Left hindlimb (tissue), 1 donor: ENCODE measurements around the gene BHLHE23.

ENCODE experiments used
- DNase-seq: peaks from one replicate; pipeline ENCODE4 v3.0.0-alpha.2; 2018

The BHLHE23 gene

DNA sequence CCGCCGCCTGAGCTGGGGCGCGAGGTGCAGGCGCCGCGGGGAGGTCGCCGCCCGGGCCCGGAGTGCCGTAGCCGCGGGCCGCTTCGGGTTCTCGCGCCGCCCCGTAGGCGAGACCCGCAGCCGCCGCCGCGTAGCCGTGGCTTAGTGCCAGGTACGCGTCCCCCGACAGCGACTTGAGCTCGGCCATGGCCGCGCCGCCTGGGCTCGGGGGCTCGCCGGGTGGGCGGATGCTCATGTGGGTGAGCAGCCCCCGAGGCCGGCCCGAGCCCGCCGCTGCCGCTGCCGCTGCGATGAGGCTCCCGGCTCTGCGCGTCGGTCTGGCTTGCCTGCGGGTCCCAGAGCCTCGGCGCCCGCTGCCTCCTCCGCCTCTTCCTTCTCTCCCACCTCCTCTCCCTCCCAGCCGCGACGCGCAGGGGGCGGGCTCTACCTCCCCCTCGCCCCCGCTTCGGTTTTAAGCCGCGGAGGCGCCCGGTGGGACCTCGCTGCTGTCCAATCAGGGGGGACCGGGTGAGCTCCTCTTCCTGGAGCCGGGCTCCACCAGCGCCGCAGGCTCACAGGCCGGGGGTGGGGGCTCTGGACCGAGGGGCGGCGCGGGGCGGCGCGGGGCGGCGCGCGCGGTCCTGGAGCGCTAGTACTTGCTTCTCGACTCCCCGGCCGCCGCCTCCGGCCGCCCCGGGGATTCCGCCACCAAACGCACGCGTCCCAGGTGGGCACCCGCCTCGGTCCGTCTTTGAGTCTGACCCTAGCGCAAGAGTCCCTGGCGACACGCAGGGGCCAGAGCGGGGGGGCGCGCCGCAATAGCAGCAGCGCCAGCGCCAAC, at the start of gene BHLHE23:
TSS of gene BHLHE23 (minus strand) at position 425 of the 820 bp plus-strand sequence. CDS start at position 235, 190 bp downstream.
- no peak for DNase-seq

DNA sequence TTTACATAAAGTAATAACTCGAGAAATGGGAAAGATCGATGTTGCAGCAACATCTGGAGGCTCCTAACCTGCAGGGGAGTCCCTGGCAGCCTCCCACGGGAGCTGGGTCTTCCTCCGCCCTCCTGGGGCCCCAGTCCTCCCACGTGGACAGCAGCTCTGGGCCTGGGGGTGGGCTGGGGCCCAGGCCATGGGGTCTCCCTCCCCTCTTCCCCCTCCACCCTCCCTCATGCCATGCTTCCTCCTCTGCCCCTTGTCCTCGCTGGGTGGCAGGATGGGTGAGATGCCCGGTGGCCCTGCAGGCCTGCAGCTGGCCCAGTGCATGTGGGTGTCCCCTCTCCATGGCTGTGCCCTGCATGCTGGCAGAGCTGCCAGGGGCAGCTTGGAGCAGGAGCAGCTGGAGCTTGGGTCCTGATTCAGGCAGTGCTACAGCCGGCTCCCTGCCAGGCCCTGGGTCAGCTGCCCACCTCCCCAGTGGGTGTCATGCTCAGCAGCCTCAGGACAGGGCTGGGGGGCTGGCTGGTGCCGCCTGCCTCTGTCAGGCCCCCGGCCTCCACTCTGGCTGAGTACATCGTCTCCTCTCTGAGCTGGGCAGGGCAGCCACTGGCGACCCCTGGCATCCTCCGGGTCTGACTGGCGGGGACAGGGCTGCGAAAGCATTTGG, 48.9 kb upstream of the BHLHE23 start:
- no peak for DNase-seq

DNA sequence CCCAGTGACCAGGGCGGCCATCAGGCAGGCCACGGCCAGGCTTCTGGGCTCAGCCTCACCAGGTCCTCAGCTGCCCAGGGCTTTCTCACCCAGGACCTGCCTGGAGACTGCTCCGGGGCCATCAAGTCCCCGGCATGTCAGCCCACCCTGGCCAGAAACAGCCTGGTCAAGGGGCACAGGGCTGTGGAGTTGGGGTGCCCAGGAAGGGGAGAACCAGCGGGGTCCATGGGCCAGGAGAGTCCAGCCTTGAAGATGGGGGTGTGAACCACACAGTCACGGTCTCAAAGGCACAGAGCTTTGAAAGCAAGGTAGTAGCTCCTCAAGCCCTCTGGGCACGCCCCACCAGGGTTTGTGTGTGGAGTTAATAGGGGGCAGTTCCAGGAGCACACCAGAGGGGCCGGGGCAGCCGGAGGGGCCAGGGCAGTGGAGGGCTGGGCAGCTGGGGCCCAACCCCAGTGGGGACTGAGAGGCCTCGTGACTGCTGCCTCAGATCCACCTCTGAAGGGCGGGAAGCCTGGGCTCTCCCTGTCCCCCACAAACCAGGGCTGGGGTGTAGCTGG, 48.0 kb upstream of the BHLHE23 start:
- no peak for DNase-seq

- no peak for DNase-seq
Measured at GRCh38 chr20:63054103-63054474, 47.3 kb upstream of the BHLHE23 start.

- DNase-seq: no peak
Measured at GRCh38 chr20:63053432-63054102, 46.8 kb upstream of the BHLHE23 start.

GRCh38 chr20:63052571-63053431, 46.0 kb upstream of the BHLHE23 start:
- DNase-seq: no peak

DNA sequence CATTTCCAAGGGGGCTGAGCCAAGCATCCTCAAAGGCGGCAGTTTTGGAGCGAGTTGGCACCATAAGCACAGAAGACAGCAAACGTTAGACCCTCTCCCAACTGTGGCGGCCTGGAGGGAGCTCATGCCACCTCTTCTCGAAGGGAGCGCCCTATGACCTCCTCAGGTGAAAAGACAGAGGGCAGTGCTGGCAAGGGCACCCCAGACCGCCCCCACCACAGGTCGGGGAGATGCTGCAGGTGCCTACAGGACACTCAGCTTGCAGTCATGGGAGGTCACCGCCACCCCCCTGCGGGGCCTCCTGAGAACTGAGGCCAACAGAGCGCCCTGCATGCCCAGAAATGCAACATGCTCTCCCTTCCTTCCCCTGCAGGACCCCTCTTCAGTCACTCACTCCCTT, 45.1 kb upstream of the BHLHE23 start:
- DNase-seq: no peak

- no peak for DNase-seq
Measured at GRCh38 chr20:63051186-63051860, 44.6 kb upstream of the BHLHE23 start.

- no peak for DNase-seq
Measured at GRCh38 chr20:63050406-63050805, 43.6 kb upstream of the BHLHE23 start.

- DNase-seq: no peak
Measured at GRCh38 chr20:63049561-63050221, 42.9 kb upstream of the BHLHE23 start.

- DNase-seq: no peak
Measured at GRCh38 chr20:63049191-63049518, 42.4 kb upstream of the BHLHE23 start.

DNA sequence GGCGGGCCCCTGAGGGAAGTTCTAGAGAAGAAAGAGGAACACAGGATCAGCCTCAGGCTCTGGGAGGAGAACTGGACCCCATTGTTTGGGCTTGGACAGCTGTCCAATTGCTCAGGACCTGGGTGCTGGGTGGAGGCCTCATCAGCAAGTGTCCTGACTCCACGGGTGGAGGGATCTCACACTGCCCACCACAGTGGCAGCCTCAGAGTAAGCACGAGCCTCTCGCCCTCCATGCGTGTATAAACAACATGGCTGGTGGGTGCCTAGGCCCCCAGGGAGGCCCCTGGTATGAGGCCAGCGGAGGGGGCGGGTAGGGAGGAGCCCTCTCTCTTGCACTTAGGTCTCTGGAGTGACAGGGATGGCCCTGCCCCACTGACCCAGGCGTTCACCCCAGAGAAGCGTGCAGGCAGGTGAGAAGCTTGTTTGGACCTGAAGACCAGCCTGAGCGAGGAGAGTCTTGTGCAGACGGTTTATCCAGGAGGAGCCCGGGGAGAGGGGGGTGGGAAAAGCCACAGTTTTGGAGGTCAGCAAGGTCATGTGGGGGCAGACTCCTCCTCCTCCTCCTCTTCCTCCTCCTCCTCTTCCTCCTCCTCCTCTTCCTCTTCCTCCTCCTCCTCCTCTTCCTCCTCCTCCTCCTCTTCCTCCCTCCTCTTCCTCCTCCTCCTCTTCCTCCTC, 41.9 kb upstream of the BHLHE23 start:
- no peak for DNase-seq

DNA sequence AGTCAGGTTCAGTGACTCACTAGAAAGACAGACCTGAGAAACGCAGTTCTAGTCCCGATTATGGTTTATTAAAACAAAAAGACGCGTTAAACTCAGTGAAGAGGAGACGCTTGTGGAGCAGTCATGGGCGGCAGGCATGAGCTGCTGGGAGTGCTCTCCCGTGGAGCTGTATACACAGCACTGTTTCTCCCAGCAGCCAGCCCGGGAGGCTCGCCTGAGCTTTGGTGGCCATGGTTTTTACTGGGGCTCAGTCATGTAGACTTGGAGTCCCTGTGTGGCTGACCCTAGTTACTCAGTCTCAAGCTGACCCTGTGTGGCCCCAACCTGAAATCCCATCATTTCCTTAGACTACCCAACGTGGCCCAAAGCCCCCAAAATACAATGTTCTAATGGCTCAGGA, 41.2 kb upstream of the BHLHE23 start:
- DNase-seq: no peak

DNA sequence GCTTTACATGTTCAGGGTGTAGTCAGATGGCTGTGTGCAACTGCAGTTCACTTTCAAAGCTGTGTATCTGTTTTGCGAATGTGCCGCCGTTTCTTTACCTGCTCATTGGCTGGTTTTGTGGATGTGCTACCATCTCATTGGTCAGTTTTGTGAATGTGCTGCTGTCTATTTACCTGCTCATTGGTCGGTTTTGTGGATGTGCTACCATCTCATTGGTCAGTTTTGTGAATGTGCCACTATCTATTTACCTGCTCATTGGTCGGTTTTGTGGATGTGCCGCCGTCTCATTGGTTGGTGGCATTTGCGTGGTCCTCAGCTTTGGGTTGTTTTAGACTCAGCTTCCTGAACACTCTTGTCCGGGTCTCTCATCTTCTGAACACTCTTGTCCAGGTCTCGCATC, 40.5 kb upstream of the BHLHE23 start:
- DNase-seq: no peak

- no peak for DNase-seq
Measured at GRCh38 chr20:63046841-63047240, 40.1 kb upstream of the BHLHE23 start.

GRCh38 chr20:63045991-63046390, 39.2 kb upstream of the BHLHE23 start:
- DNase-seq: no peak

GRCh38 chr20:63045401-63045800, 38.6 kb upstream of the BHLHE23 start:
- DNase-seq: no peak

DNA sequence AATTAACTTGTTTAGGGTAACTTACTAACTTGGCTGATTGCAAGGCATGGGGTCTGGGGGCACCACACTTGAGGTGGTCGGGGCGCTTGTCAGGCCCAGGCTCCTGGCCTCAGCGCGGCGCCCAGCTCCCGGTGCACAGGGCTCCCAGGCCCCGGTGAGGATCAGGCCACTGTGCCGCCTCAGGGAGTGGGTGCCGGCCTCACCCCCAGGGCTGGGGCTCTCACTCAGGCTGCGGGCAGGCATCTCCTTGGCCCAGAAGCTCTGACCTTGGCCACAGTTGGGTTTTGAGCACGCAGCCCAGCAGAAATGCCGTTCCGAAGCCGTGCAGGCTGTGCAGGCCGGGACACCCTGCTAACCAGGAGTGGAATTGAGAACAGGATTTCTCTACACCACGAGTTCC, 37.8 kb upstream of the BHLHE23 start:
- no peak for DNase-seq

GRCh38 chr20:63044204-63044600, 37.4 kb upstream of the BHLHE23 start:
- no peak for DNase-seq

DNA sequence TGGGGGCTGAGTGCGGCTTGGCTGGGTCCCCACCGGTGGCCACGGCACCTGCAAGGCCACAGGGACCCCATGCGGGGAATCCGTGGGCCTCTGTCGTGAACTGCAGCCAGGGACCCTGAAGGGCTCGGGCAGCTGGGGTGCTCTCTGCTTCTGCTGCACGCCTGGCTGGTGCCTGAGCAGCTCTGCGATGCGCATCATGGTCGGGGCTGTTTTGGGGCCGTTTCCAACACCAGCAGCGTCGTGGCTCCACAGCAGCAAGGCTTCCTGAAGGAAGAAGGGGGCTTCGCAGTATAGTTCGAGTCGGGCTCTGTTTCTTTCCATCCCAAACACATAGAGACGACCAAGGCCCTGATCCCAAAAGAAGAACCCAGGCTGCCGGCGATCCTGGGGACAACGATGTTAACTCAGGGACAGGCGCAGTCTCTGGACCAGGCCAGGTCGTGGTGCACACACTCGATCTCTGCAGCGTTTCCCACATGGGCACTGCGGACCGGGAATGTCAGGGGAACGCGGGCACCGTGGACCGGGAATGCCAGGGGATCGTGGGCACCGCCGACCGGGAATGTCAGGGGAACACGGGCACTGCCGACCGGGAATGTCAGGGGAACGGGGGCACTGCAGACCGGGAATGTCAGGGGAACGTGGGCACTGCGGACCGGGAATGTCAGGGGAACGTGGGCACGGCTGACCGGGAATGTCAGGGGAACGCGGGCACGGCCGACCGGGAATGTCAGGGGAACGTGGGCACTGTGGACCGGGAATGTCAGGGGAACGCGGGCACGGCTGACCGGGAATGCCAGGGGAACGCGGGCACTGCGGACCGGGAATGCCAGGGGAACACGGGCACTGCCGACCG, 36.8 kb upstream of the BHLHE23 start:
- DNase-seq: no peak
